Choroid plexus epithelial cell (primary cell): ENCODE data around the gene DPM2.

ENCODE experiments used
- DNase-seq: peaks from one replicate; pipeline ENCODE4 v3.0.0-alpha.2; 2010; ENCODE audit warnings: low read depth
- H3K4me3 ChIP-seq: 2 replicates; pipeline ENCODE4 v1.5.1; 2011; ENCODE audit warnings: low read depth, mild to moderate bottlenecking, control low read depth, low read length, moderate library complexity
- CTCF ChIP-seq: conservative IDR thresholded peaks from 2 replicates; pipeline ENCODE4 v1.5.1; 2011; ENCODE audit warnings: low read depth, mild to moderate bottlenecking, control low read depth, inconsistent platforms, low read length, moderate library complexity

DPM2 gene

GRCh38 chr9:127972236-127972871 lies 34.7 kb upstream of the DPM2 start:
- no peak overlapping the region for H3K4me3 ChIP-seq
- no peak for TF ChIP-seq CTCF

GRCh38 chr9:127971357-127972235 lies 33.9 kb upstream of the DPM2 start:
- no peak overlapping the region for H3K4me3 ChIP-seq
- DNase-seq = peak; percentile 18
- TF ChIP-seq CTCF = no peak

More at GRCh38 chr9:127972236-127972871, 34.7 kb upstream of the DPM2 start:
- DNase-seq = no peak

GRCh38 chr9:127970401-127971313 lies 33.0 kb upstream of the DPM2 start:
- no peak for TF ChIP-seq CTCF
- H3K4me3 ChIP-seq = no peak overlapping the region
- DNase-seq = peak; percentile 61

- peak; percentile 80 for DNase-seq
- no peak overlapping the region for H3K4me3 ChIP-seq
- no peak for TF ChIP-seq CTCF
These were observed 31.2 kb upstream of the DPM2 start for GRCh38 chr9:127968700-127969383.

- TF ChIP-seq CTCF = no peak
- no peak overlapping the region for H3K4me3 ChIP-seq
- peak; percentile 37 for DNase-seq
These were observed 30.4 kb upstream of the DPM2 start for GRCh38 chr9:127968042-127968441.

GRCh38 chr9:127967151-127967809 lies 29.6 kb upstream of the DPM2 start:
- H3K4me3 ChIP-seq = no peak overlapping the region
- no peak for DNase-seq
- TF ChIP-seq CTCF = no peak
